ENCODE results near the gene FLNC. TPM values are rescaled to one million over a fixed set of nuclear protein-coding genes. Genes with fewer than 3 reads are reported as not detected.

The FLNC gene
- total and polyA plus RNA-seq, 9 of the 15 experiments (the other 6 are each of a cell fraction or from before 2014, with no cell fraction given): 0.90 to 155 (median 28.8) TPM

DNA sequence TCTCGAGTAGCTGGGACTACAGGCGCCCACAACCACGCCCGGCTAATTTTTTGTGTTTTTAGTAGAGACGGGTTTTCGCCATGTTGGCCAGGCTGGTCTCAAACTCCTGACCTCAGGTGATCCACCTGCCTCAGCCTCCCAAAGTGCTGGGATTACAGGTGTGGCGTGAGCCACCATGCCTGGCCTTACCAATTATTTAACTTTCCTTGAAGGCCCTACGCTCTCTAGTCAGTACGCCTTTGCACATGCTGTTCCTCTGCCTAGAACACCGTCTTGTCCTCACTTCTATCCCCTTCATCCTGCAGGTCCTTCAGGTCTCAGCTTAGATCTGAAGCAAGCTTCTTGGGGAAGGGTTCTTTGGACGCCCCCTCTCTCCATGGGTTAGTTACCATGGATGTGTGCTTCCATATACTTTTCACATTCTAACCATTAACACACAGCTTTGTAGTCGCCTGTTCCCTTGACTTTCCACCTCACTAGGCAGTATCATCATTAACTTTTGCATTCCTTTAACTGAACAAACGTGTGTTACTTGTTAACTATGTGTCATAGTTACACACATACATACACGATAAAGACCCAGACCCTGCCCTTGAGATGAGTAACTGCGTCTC, 31.9 kb downstream of the FLNC start (continued):
- no peak; a peak in 1 of 4 replicates for TF ChIP-seq ARNT (IDR thresholded peaks at IDR 0.05)
- no peak for TF ChIP-seq ZBTB5 (IDR thresholded peaks at IDR 0.05)
- TF ChIP-seq EHMT2 (IDR thresholded peaks at IDR 0.05): peak; percentile 42; the same call in 1 of the 2 replicates
- no peak for TF ChIP-seq HSF4 (CRISPR knock-in tag; IDR thresholded peaks at IDR 0.05; ENCODE audit: borderline replicate concordance)
- TF ChIP-seq MCM5 (IDR thresholded peaks at IDR 0.05; ENCODE audit: low read depth): no peak
- TF ChIP-seq DNMT1 (IDR thresholded peaks at IDR 0.05): no peak
- TF ChIP-seq, protein P1, sequence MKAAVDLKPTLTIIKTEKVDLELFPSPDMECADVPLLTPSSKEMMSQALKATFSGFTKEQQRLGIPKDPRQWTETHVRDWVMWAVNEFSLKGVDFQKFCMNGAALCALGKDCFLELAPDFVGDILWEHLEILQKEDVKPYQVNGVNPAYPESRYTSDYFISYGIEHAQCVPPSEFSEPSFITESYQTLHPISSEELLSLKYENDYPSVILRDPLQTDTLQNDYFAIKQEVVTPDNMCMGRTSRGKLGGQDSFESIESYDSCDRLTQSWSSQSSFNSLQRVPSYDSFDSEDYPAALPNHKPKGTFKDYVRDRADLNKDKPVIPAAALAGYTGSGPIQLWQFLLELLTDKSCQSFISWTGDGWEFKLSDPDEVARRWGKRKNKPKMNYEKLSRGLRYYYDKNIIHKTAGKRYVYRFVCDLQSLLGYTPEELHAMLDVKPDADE (conservative IDR thresholded peaks at IDR 0.05; ENCODE audit: control insufficient read depth, low read depth, low read length): no peak
- TF ChIP-seq, protein P2, sequence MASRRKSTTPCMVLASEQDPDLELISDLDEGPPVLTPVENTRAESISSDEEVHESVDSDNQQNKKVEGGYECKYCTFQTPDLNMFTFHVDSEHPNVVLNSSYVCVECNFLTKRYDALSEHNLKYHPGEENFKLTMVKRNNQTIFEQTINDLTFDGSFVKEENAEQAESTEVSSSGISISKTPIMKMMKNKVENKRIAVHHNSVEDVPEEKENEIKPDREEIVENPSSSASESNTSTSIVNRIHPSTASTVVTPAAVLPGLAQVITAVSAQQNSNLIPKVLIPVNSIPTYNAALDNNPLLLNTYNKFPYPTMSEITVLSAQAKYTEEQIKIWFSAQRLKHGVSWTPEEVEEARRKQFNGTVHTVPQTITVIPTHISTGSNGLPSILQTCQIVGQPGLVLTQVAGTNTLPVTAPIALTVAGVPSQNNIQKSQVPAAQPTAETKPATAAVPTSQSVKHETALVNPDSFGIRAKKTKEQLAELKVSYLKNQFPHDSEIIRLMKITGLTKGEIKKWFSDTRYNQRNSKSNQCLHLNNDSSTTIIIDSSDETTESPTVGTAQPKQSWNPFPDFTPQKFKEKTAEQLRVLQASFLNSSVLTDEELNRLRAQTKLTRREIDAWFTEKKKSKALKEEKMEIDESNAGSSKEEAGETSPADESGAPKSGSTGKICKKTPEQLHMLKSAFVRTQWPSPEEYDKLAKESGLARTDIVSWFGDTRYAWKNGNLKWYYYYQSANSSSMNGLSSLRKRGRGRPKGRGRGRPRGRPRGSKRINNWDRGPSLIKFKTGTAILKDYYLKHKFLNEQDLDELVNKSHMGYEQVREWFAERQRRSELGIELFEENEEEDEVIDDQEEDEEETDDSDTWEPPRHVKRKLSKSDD (conservative IDR thresholded peaks at IDR 0.05; ENCODE audit: low read length): no peak
- TF ChIP-seq HDGF (IDR thresholded peaks at IDR 0.05): peak; percentile 86
- TF ChIP-seq BCL6 (CRISPR knock-in tag; IDR thresholded peaks at IDR 0.05): no peak
- TF ChIP-seq HNRNPUL1 (IDR thresholded peaks at IDR 0.05; ENCODE audit: low read length): 0 out of 2 replicates have a peak, but pooled peaks have one; percentile 25
- TF ChIP-seq ZNF77 (CRISPR knock-in tag; IDR thresholded peaks at IDR 0.05): no peak
- TF ChIP-seq EP400 (IDR thresholded peaks at IDR 0.05): no peak
- no peak; the same call in 1 of the 2 replicates for TF ChIP-seq PML (IDR thresholded peaks at IDR 0.05; ENCODE audit: low read length)
- no peak for TF ChIP-seq SRF (CRISPR knock-in tag; IDR thresholded peaks at IDR 0.05)
- no peak for TF ChIP-seq NEUROD1 (IDR thresholded peaks at IDR 0.05; ENCODE audit: borderline replicate concordance, low read depth, low read length, partially characterized antibody)
- no peak; the same call in 1 of the 2 replicates for TF ChIP-seq ZNF354B (CRISPR knock-in tag; IDR thresholded peaks at IDR 0.05)
- no peak for TF ChIP-seq GATAD2B (IDR thresholded peaks at IDR 0.05; ENCODE audit: borderline replicate concordance)
- TF ChIP-seq, protein P3, sequence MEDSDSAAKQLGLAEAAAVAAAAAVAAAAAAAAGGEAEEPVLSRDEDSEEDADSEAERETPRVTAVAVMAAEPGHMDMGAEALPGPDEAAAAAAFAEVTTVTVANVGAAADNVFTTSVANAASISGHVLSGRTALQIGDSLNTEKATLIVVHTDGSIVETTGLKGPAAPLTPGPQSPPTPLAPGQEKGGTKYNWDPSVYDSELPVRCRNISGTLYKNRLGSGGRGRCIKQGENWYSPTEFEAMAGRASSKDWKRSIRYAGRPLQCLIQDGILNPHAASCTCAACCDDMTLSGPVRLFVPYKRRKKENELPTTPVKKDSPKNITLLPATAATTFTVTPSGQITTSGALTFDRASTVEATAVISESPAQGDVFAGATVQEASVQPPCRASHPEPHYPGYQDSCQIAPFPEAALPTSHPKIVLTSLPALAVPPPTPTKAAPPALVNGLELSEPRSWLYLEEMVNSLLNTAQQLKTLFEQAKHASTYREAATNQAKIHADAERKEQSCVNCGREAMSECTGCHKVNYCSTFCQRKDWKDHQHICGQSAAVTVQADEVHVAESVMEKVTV (CRISPR knock-in tag; IDR thresholded peaks at IDR 0.05): peak; percentile 59
- peak; percentile 30; the same call in 1 of the 2 replicates for TF ChIP-seq HMG20A (CRISPR knock-in tag; conservative IDR thresholded peaks at IDR 0.05)
